GM19023 (cell line): ENCODE results near the gene RNF121.

Source experiments
- ATAC-seq: cut with Tn5 transposase; IDR thresholded peaks from one replicate; pipeline ENCODE4 v1.9.1; 2021; ENCODE audit warnings: mild to moderate bottlenecking, moderate library complexity; ENCODE audit not compliant: unreplicated experiment

The RNF121 gene

GRCh38 chr11:71933141-71933933 lies 4.5 kb downstream of the RNF121 start:
- ATAC-seq = no peak

GRCh38 chr11:71934213-71934612 lies 5.4 kb downstream of the RNF121 start:
- no peak for ATAC-seq

- ATAC-seq = no peak
Measured at GRCh38 chr11:71935338-71935925, 6.6 kb downstream of the RNF121 start.

GRCh38 chr11:71936825-71937224 lies 8.0 kb downstream of the RNF121 start:
- no peak for ATAC-seq

- no peak for ATAC-seq
Measured at GRCh38 chr11:71937826-71938225, 9.0 kb downstream of the RNF121 start.

GRCh38 chr11:71940561-71941219 lies 11.8 kb downstream of the RNF121 start:
- ATAC-seq = no peak

- no peak for ATAC-seq
Measured at GRCh38 chr11:71946144-71946571, 17.3 kb downstream of the RNF121 start.

- ATAC-seq = no peak
Measured at GRCh38 chr11:71947498-71947897, 18.7 kb downstream of the RNF121 start.

GRCh38 chr11:71948314-71949027 lies 19.6 kb downstream of the RNF121 start:
- ATAC-seq = no peak

- ATAC-seq = no peak
Measured at GRCh38 chr11:71949034-71949433, 20.2 kb downstream of the RNF121 start.

- no peak for ATAC-seq
Measured at GRCh38 chr11:71951741-71952310, 23.0 kb downstream of the RNF121 start.

- no peak for ATAC-seq
Measured at GRCh38 chr11:71955898-71956456, 27.1 kb downstream of the RNF121 start.

GRCh38 chr11:71962428-71963038 lies 33.7 kb downstream of the RNF121 start:
- ATAC-seq = no peak

GRCh38 chr11:71963468-71963867 lies 34.6 kb downstream of the RNF121 start:
- no peak for ATAC-seq

GRCh38 chr11:71964641-71965040 lies 35.8 kb downstream of the RNF121 start:
- ATAC-seq = no peak

GRCh38 chr11:71971680-71972079 lies 42.8 kb downstream of the RNF121 start:
- ATAC-seq = no peak

GRCh38 chr11:71976551-71976950 lies 47.7 kb downstream of the RNF121 start:
- no peak for ATAC-seq

GRCh38 chr11:71977090-71977489 lies 48.2 kb downstream of the RNF121 start:
- ATAC-seq = no peak

GRCh38 chr11:71977743-71978418 lies 49.0 kb downstream of the RNF121 start:
- no peak for ATAC-seq

GRCh38 chr11:71979094-71979493 lies 50.2 kb downstream of the RNF121 start:
- no peak for ATAC-seq
